ENCODE measurements around the gene QSOX2. TPM values are rescaled to one million over a fixed set of nuclear protein-coding genes. Genes with fewer than 3 reads are reported as not detected.

The QSOX2 gene
- total RNA-seq, 1 donor from 2014 or later: 16.8 TPM

GRCh38 chr9:136213733-136214132 is 31.9 kb downstream of the QSOX2 start:
- H3K36me3 Mint-ChIP-seq: peaks cover 24% of the 10 kb centered on the region
- H3K27me3 Mint-ChIP-seq (ENCODE audit: low read depth): no peaks in the 10 kb centered on the region
- DNase-seq (ENCODE audit: low spot score in 2 of 2, unreplicated experiment in 2 of 2): no peak
- no peaks in the 10 kb centered on the region for H3K4me1 Mint-ChIP-seq
- TF ChIP-seq CTCF (IDR thresholded peaks at IDR 0.05; ENCODE audit: unreplicated experiment): no peak
- no peaks in the 10 kb centered on the region for H3K9me3 Mint-ChIP-seq
- no peak overlapping the region for H3K4me3 Mint-ChIP-seq
- no peak overlapping the region for H3K27ac Mint-ChIP-seq

- TF ChIP-seq CTCF (IDR thresholded peaks at IDR 0.05; ENCODE audit: unreplicated experiment): no peak
- no peak overlapping the region for H3K4me3 Mint-ChIP-seq
Observed at GRCh38 chr9:136212345-136212950, 33.2 kb downstream of the QSOX2 start.

GRCh38 chr9:136211441-136212344 is 33.9 kb downstream of the QSOX2 start:
- peaks cover 2% of the 10 kb centered on the region for H3K27me3 Mint-ChIP-seq (ENCODE audit: low read depth)
- DNase-seq (ENCODE audit: low spot score in 2 of 2, unreplicated experiment in 2 of 2): no peak
- H3K4me3 Mint-ChIP-seq: no peak overlapping the region
- no peaks in the 10 kb centered on the region for H3K4me1 Mint-ChIP-seq
- H3K36me3 Mint-ChIP-seq: peaks cover 29% of the 10 kb centered on the region
- no peak overlapping the region for H3K27ac Mint-ChIP-seq
- TF ChIP-seq CTCF (IDR thresholded peaks at IDR 0.05; ENCODE audit: unreplicated experiment): no peak
- no peaks in the 10 kb centered on the region for H3K9me3 Mint-ChIP-seq

More at GRCh38 chr9:136212345-136212950, 33.2 kb downstream of the QSOX2 start:
- H3K27ac Mint-ChIP-seq: no peak overlapping the region
- H3K4me1 Mint-ChIP-seq: no peaks in the 10 kb centered on the region
- H3K36me3 Mint-ChIP-seq: peaks cover 27% of the 10 kb centered on the region
- H3K9me3 Mint-ChIP-seq: no peaks in the 10 kb centered on the region
- no peaks in the 10 kb centered on the region for H3K27me3 Mint-ChIP-seq (ENCODE audit: low read depth)
- DNase-seq (ENCODE audit: low spot score in 2 of 2, unreplicated experiment in 2 of 2): no peak

GRCh38 chr9:136211006-136211405 is 34.6 kb downstream of the QSOX2 start:
- Mint-ChIP-seq H3K4me1 (no peaks in the 10 kb centered on the region), H3K36me3 (peaks cover 32% of the 10 kb centered on the region), H3K27ac (no peak overlapping the region), H3K9me3 (no peaks in the 10 kb centered on the region), H3K27me3 (ENCODE audit: low read depth) (peaks cover 6% of the 10 kb centered on the region), H3K4me3 (no peak overlapping the region)
- no peak for DNase-seq (ENCODE audit: low spot score in 2 of 2, unreplicated experiment in 2 of 2)
- no peak for TF ChIP-seq CTCF (IDR thresholded peaks at IDR 0.05; ENCODE audit: unreplicated experiment)

- H3K27me3 Mint-ChIP-seq (ENCODE audit: low read depth): peaks cover 13% of the 10 kb centered on the region
- H3K36me3 Mint-ChIP-seq: peaks cover 30% of the 10 kb centered on the region
- H3K9me3 Mint-ChIP-seq: no peaks in the 10 kb centered on the region
- no peak overlapping the region for H3K4me3 Mint-ChIP-seq
- DNase-seq (ENCODE audit: low spot score in 2 of 2, unreplicated experiment in 2 of 2): no peak
- no peak overlapping the region for H3K27ac Mint-ChIP-seq
- no peak for TF ChIP-seq CTCF (IDR thresholded peaks at IDR 0.05; ENCODE audit: unreplicated experiment)
- no peaks in the 10 kb centered on the region for H3K4me1 Mint-ChIP-seq
Observed at GRCh38 chr9:136210276-136210675, 35.3 kb downstream of the QSOX2 start.

Measured in mesothelial cell of epicardium (in vitro differentiated cells).